HepG2 (cell line): ENCODE results near the gene GPR32. TPM values are rescaled to one million over a fixed set of nuclear protein-coding genes. Genes with fewer than 3 reads are reported as not detected.

Experiments
- CC2D1A ChIP-seq: sonication (generic); formaldehyde crosslinking; IDR thresholded peaks from 2 replicates; pipeline ENCODE4 v1.8.1; 2023; ENCODE audit warnings: mild to moderate bottlenecking, missing genetic modification reagents
- FOXP1 ChIP-seq, 2 experiments: fragments of 450-650 bp in 1 of 2; IDR thresholded peaks; 2 replicates each; pipeline ENCODE4 v1.6.1; 2017 to 2018; ENCODE audit warnings: antibody characterized with exemption in 1 of 2
- GABPB1 ChIP-seq: IDR thresholded peaks from 2 replicates; pipeline ENCODE4 v1.6.1; 2016; ENCODE audit warnings: mild to moderate bottlenecking, missing genetic modification reagents, moderate library complexity, missing compliant biosample characterization
- KDM4B ChIP-seq: sonication (generic); formaldehyde crosslinking; IDR thresholded peaks from 2 replicates; pipeline ENCODE4 v1.4.0; 2020; ENCODE audit warnings: missing genetic modification reagents
- MED13 ChIP-seq: sonication (generic); formaldehyde crosslinking; IDR thresholded peaks from 2 replicates; pipeline ENCODE4 v1.5.0; 2020; ENCODE audit warnings: missing genetic modification reagents
- MYC ChIP-seq: sonication (generic); formaldehyde crosslinking; IDR thresholded peaks from 2 replicates; pipeline ENCODE4 v1.9.0; 2021; ENCODE audit warnings: missing genetic modification reagents, borderline replicate concordance
- NFYC ChIP-seq: IDR thresholded peaks from 2 replicates; pipeline ENCODE4 v1.6.1; 2016; ENCODE audit warnings: missing genetic modification reagents, missing compliant biosample characterization
- NR1H2 ChIP-seq: sonication (generic); formaldehyde crosslinking; IDR thresholded peaks from 2 replicates; pipeline ENCODE4 v1.8.1; 2022; ENCODE audit warnings: low read depth, missing genetic modification reagents, borderline replicate concordance
- RAD21 ChIP-seq: fragments of 450-650 bp; formaldehyde crosslinking; IDR thresholded peaks from 2 replicates; pipeline ENCODE4 v1.5.0; 2020; ENCODE audit warnings: mild to moderate bottlenecking
- RNF2 ChIP-seq: fragments of 450-650 bp; conservative IDR thresholded peaks from 2 replicates; pipeline ENCODE4 v1.6.1; 2016; ENCODE audit warnings: low read depth
- SKI ChIP-seq: fragments of 450-650 bp; IDR thresholded peaks from one replicate; pipeline ENCODE4 v1.6.1; 2018; ENCODE audit warnings: mild to moderate bottlenecking; ENCODE audit not compliant: partially characterized antibody
- STAG1 ChIP-seq: sonication (generic); formaldehyde crosslinking; IDR thresholded peaks from 2 replicates; pipeline ENCODE4 v1.4.0; 2020; ENCODE audit warnings: missing genetic modification reagents
- ZBTB7B ChIP-seq: sonication (generic); formaldehyde crosslinking; IDR thresholded peaks from 2 replicates; pipeline ENCODE4 v1.4.0; 2020; ENCODE audit warnings: missing genetic modification reagents
- ZKSCAN5 ChIP-seq: sonication (generic); formaldehyde crosslinking; IDR thresholded peaks from 2 replicates; pipeline ENCODE4 v1.5.1; 2020; ENCODE audit warnings: mild to moderate bottlenecking, missing genetic modification reagents
- ZNF20 ChIP-seq: sonication (generic); formaldehyde crosslinking; IDR thresholded peaks from 2 replicates; pipeline ENCODE4 v1.4.0; 2020; ENCODE audit warnings: mild to moderate bottlenecking, moderate library complexity, missing genetic modification reagents
- ZNF501 ChIP-seq: sonication (generic); formaldehyde crosslinking; IDR thresholded peaks from 2 replicates; pipeline ENCODE4 v1.5.1; 2020; ENCODE audit warnings: mild to moderate bottlenecking, moderate library complexity, missing genetic modification reagents
- ZNF788 ChIP-seq: sonication (generic); formaldehyde crosslinking; IDR thresholded peaks from 2 replicates; pipeline ENCODE4 v1.5.0; 2020; ENCODE audit warnings: mild to moderate bottlenecking, missing genetic modification reagents, borderline replicate concordance
- ZSCAN30 ChIP-seq: sonication (generic); formaldehyde crosslinking; IDR thresholded peaks from 2 replicates; pipeline ENCODE4 v1.5.0; 2020; ENCODE audit warnings: mild to moderate bottlenecking, missing genetic modification reagents
- polyA plus RNA-seq, 8 experiments: library from polyadenylated mRNA; depleted of rRNA in 3 of 8; stranded (reverse) in 7 of 8; unstranded in 1 of 8; fragments of >200 nt; fragmentation: Illumina TruSeq in 4 of 8; extraction: Trizol in 4 of 8; gene quantifications; 2 replicates each; pipeline versions ENCODE4 v1.2.1 to v1.2.3, GENCODE V29; 2011 to 2016; ENCODE audit warnings: low read depth in 4 of 8, missing spikeins in 1 of 8, mixed read lengths in 1 of 8; ENCODE audit not compliant: insufficient read depth in 1 of 8
- total RNA-seq, 5 experiments: library from RNA; depleted of rRNA; stranded (reverse); fragments of >200 nt; fragmentation: Illumina TruSeq; extraction: Trizol; gene quantifications; 2 replicates each; pipeline ENCODE4 v1.2.3, GENCODE V29; 2016; ENCODE audit warnings: low read depth in 1 of 5
- TF ChIP-seq, protein P1 (sequence below): sonication (generic); formaldehyde crosslinking; conservative IDR thresholded peaks from 2 replicates; pipeline ENCODE4 v1.8.0; 2022; ENCODE audit warnings: mild to moderate bottlenecking, moderate library complexity, missing genetic modification reagents
- TF ChIP-seq, protein P2 (sequence below): sonication (generic); formaldehyde crosslinking; IDR thresholded peaks from 2 replicates; pipeline ENCODE4 v1.5.0; 2020; ENCODE audit warnings: mild to moderate bottlenecking, missing genetic modification reagents, moderate library complexity
- TF ChIP-seq, protein P3 (sequence below), 2 experiments: sonication (generic) in 1 of 2; formaldehyde crosslinking in 1 of 2; IDR thresholded peaks; 2 replicates each; pipeline versions ENCODE4 v1.4.0 to v1.6.1; 2016 to 2020; ENCODE audit warnings: borderline replicate concordance in 1 of 2, low read depth in 1 of 2, mild to moderate bottlenecking in 1 of 2, missing genetic modification reagents in 1 of 2
- TF ChIP-seq, protein P4 (sequence below): sonication (generic); formaldehyde crosslinking; IDR thresholded peaks from 2 replicates; pipeline ENCODE4 v1.8.0; 2022; ENCODE audit warnings: missing genetic modification reagents, low read depth, mild to moderate bottlenecking, borderline replicate concordance

Gene GPR32
- total and polyA plus RNA-seq, 2 of the 13 experiments (the other 11 are each of a cell fraction or from before 2014, with no cell fraction given) = not detected

- TF ChIP-seq ZNF20 (CRISPR knock-in tag) = no peak
- peak; percentile 17; the same call in 1 of the 2 replicates for TF ChIP-seq ZNF788 (CRISPR knock-in tag)
- TF ChIP-seq NR1H2 (CRISPR knock-in tag) = no peak
- TF ChIP-seq MYC (CRISPR knock-in tag) = no peak
- peak; percentile 59; the same call in 1 of the 2 replicates for TF ChIP-seq GABPB1 (CRISPR knock-in tag)
- no peak for TF ChIP-seq NFYC (CRISPR knock-in tag)
- TF ChIP-seq, protein P1, sequence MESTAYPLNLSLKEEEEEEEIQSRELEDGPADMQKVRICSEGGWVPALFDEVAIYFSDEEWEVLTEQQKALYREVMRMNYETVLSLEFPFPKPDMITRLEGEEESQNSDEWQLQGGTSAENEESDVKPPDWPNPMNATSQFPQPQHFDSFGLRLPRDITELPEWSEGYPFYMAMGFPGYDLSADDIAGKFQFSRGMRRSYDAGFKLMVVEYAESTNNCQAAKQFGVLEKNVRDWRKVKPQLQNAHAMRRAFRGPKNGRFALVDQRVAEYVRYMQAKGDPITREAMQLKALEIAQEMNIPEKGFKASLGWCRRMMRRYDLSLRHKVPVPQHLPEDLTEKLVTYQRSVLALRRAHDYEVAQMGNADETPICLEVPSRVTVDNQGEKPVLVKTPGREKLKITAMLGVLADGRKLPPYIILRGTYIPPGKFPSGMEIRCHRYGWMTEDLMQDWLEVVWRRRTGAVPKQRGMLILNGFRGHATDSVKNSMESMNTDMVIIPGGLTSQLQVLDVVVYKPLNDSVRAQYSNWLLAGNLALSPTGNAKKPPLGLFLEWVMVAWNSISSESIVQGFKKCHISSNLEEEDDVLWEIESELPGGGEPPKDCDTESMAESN (CRISPR knock-in tag) = 0 out of 2 replicates have a peak, but pooled peaks have one; percentile 42
- TF ChIP-seq MED13 = no peak
- TF ChIP-seq ZSCAN30 (CRISPR knock-in tag) = no peak
- TF ChIP-seq STAG1 (CRISPR knock-in tag) = peak; percentile 32; the same call in 1 of the 2 replicates
- peak; percentile 39 for TF ChIP-seq SKI
- no peak for TF ChIP-seq KDM4B
- TF ChIP-seq ZBTB7B (CRISPR knock-in tag) = 0 out of 2 replicates have a peak, but pooled peaks have one; percentile 36
- no peak for TF ChIP-seq ZKSCAN5
- no peak for TF ChIP-seq CC2D1A (CRISPR knock-in tag)
- peak; percentile 68 for TF ChIP-seq RAD21 (CRISPR knock-in tag)
- TF ChIP-seq RNF2 = no peak
- no peak for TF ChIP-seq FOXP1 (IDR thresholded peaks at IDR 0.05)
- no peak for TF ChIP-seq FOXP1 (CRISPR knock-in tag; IDR thresholded peaks at IDR 0.05)
- TF ChIP-seq, protein P2, sequence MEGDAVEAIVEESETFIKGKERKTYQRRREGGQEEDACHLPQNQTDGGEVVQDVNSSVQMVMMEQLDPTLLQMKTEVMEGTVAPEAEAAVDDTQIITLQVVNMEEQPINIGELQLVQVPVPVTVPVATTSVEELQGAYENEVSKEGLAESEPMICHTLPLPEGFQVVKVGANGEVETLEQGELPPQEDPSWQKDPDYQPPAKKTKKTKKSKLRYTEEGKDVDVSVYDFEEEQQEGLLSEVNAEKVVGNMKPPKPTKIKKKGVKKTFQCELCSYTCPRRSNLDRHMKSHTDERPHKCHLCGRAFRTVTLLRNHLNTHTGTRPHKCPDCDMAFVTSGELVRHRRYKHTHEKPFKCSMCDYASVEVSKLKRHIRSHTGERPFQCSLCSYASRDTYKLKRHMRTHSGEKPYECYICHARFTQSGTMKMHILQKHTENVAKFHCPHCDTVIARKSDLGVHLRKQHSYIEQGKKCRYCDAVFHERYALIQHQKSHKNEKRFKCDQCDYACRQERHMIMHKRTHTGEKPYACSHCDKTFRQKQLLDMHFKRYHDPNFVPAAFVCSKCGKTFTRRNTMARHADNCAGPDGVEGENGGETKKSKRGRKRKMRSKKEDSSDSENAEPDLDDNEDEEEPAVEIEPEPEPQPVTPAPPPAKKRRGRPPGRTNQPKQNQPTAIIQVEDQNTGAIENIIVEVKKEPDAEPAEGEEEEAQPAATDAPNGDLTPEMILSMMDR (CRISPR knock-in tag) = peak; percentile 73
- TF ChIP-seq, protein P3, sequence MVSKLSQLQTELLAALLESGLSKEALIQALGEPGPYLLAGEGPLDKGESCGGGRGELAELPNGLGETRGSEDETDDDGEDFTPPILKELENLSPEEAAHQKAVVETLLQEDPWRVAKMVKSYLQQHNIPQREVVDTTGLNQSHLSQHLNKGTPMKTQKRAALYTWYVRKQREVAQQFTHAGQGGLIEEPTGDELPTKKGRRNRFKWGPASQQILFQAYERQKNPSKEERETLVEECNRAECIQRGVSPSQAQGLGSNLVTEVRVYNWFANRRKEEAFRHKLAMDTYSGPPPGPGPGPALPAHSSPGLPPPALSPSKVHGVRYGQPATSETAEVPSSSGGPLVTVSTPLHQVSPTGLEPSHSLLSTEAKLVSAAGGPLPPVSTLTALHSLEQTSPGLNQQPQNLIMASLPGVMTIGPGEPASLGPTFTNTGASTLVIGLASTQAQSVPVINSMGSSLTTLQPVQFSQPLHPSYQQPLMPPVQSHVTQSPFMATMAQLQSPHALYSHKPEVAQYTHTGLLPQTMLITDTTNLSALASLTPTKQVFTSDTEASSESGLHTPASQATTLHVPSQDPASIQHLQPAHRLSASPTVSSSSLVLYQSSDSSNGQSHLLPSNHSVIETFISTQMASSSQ (IDR thresholded peaks at IDR 0.05; ENCODE audit: low read depth) = no peak
- TF ChIP-seq, protein P3 (CRISPR knock-in tag; IDR thresholded peaks at IDR 0.05; ENCODE audit: borderline replicate concordance) = no peak
- TF ChIP-seq, protein P4, sequence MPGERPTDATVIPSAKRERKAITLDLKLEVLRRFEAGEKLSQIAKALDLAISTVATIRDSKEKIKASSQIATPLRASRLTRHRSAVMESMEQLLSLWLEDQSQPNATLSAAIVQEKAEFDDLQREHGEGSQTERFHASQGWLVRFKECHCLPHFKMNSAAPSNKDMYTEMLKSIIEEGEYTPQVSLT = no peak
- no peak; the same call in 1 of the 2 replicates for TF ChIP-seq ZNF501 (CRISPR knock-in tag)
Observed at GRCh38 chr19:50724522-50725217, 45.6 kb upstream of the GPR32 start (continued).
